GM12878 (cell line): ENCODE results near the gene TSPAN5. TPM values are rescaled to one million over a fixed set of nuclear protein-coding genes. Genes with fewer than 3 reads are reported as not detected.

Experiments used
- ATAC-seq: fragments of 200-7000 bp; cut with Tn5 transposase; 3 replicates; pipeline ENCODE4 v1.9.1; 2020; ENCODE audit warnings: mild to moderate bottlenecking, moderate library complexity
- BruUV-seq: library from RNA; stranded (reverse); fragments of 400-500 nt; replicated peaks from 2 replicates; lab custom pipeline; 2021; lab: Mats Ljungman, UMichigan
- CTCF ChIA-PET: fragments of 300-600 bp; sonication (Branson Sonifier 250); formaldehyde crosslinking; extraction: SDS; loops from one replicate; lab custom pipeline; 2021; ENCODE audit warnings: inconsistent platforms; lab: Yijun Ruan, JAX
- POLR2A ChIA-PET: fragments of 350-600 bp; formaldehyde crosslinking; extraction: SDS; loops from one replicate; lab custom pipeline; 2021; ENCODE audit warnings: inconsistent platforms; lab: Charles Lee
- RAD21 ChIA-PET: fragments of 300-600 bp; sonication (Branson Sonifier 250); formaldehyde crosslinking; loops from one replicate; lab custom pipeline; 2023; ENCODE audit warnings: antibody characterized with exemption; ENCODE audit not compliant: unreplicated experiment; lab: Charles Lee
- SMC1A ChIA-PET: fragments of 300-600 bp; sonication (Branson Sonifier 250); formaldehyde crosslinking; loops from one replicate; lab custom pipeline; 2023; ENCODE audit not compliant: unreplicated experiment, uncharacterized antibody; lab: Charles Lee
- DNase-seq: peaks from one replicate; pipeline ENCODE4 v3.0.0-alpha.2; 2011; ENCODE audit warnings: low read depth, low spot score
- FAIRE-seq: peaks from 3 replicates; lab custom pipeline; 2011; peaks lifted over from hg19 to GRCh38; lab: Jason Lieb, UNC
- H2AFZ ChIP-seq: 2 replicates; pipeline ENCODE4 v1.6.0; 2011; ENCODE audit warnings: low read depth, low read length, control low read depth; ENCODE audit not compliant: control insufficient read depth
- H3K27ac ChIP-seq: 2 replicates; pipeline ENCODE4 v1.5.1; 2011; ENCODE audit warnings: control low read depth; ENCODE audit not compliant: control insufficient read depth, insufficient read depth
- H3K27me3 ChIP-seq, 2 experiments: replicated peaks in 1 of 2; 2 replicates each; pipeline versions ENCODE4 v1.6.0 to v1.6.1; 2011; ENCODE audit warnings: low read length in 1 of 2; ENCODE audit not compliant: control insufficient read depth in 2 of 2, insufficient read depth in 2 of 2
- H3K36me3 ChIP-seq, 2 experiments: 2 replicates each; pipeline ENCODE4 v1.5.1; 2011; ENCODE audit warnings: low read length in 1 of 2; ENCODE audit not compliant: control insufficient read depth in 2 of 2, insufficient read depth in 2 of 2
- H3K4me1 ChIP-seq: 2 replicates; pipeline ENCODE4 v1.6.1; 2011; ENCODE audit warnings: mild to moderate bottlenecking, low read length, moderate library complexity, mixed read lengths; ENCODE audit not compliant: control insufficient read depth, insufficient read depth
- H3K4me2 ChIP-seq: 2 replicates; pipeline ENCODE4 v1.6.0; 2011; ENCODE audit warnings: control low read depth; ENCODE audit not compliant: control insufficient read depth, insufficient read depth
- H3K4me3 ChIP-seq: fragments of 200-600 bp; sonication (generic); 2 replicates; pipeline ENCODE4 v1.5.1; 2016
- H3K79me2 ChIP-seq: 2 replicates; pipeline ENCODE4 v1.6.0; 2011; ENCODE audit warnings: low read length; ENCODE audit not compliant: control insufficient read depth, insufficient read depth
- H3K9ac ChIP-seq: 2 replicates; pipeline ENCODE4 v1.8.0; 2011; ENCODE audit warnings: low read length, control low read depth, mixed read lengths; ENCODE audit not compliant: control insufficient read depth, insufficient read depth
- H3K9me3 ChIP-seq: replicated peaks from 3 replicates; pipeline ENCODE4 v1.5.1; 2011; ENCODE audit warnings: mild to moderate bottlenecking, low read length; ENCODE audit not compliant: control insufficient read depth, insufficient read depth
- H4K20me1 ChIP-seq: 2 replicates; pipeline ENCODE4 v1.6.0; 2011; ENCODE audit not compliant: control insufficient read depth, insufficient read depth
- GATAD2B ChIP-seq: fragments of 450-650 bp; conservative IDR thresholded peaks from 2 replicates; pipeline ENCODE4 v1.6.1; 2017; ENCODE audit warnings: low read depth, mild to moderate bottlenecking, moderate library complexity
- MYB ChIP-seq: fragments of 150-350 bp; IDR thresholded peaks from 2 replicates; pipeline ENCODE4 v1.6.1; 2014; ENCODE audit warnings: mild to moderate bottlenecking, low read depth, low read length, borderline replicate concordance
- NFYB ChIP-seq: IDR thresholded peaks from 2 replicates; pipeline ENCODE4 v1.6.1; 2011; ENCODE audit warnings: low read depth, mild to moderate bottlenecking, low read length, improper control_type of control experiment, moderate library complexity; ENCODE audit not compliant: insufficient read depth
- NR2F1 ChIP-seq: fragments of 450-650 bp; conservative IDR thresholded peaks from 2 replicates; pipeline ENCODE4 v1.6.1; 2017; ENCODE audit warnings: mild to moderate bottlenecking
- SMAD1 ChIP-seq: fragments of 450-650 bp; IDR thresholded peaks from 2 replicates; pipeline ENCODE4 v1.6.1; 2018; ENCODE audit warnings: mild to moderate bottlenecking, low read depth; ENCODE audit not compliant: partially characterized antibody
- SRF ChIP-seq, 2 experiments: IDR thresholded peaks; 2 replicates each; pipeline ENCODE4 v1.6.1; 2011; ENCODE audit warnings: low read depth in 2 of 2, low read length in 2 of 2, mild to moderate bottlenecking in 1 of 2, moderate library complexity in 1 of 2
- TCF3 ChIP-seq: IDR thresholded peaks from 2 replicates; pipeline ENCODE4 v1.6.1; 2012; ENCODE audit warnings: low read depth, mild to moderate bottlenecking, low read length, borderline replicate concordance; ENCODE audit not compliant: insufficient read depth
- ZNF622 ChIP-seq: fragments of 450-650 bp; IDR thresholded peaks from 2 replicates; pipeline ENCODE4 v1.6.1; 2017; ENCODE audit warnings: mild to moderate bottlenecking, inconsistent platforms
- WGBS: methylation state at CpG from one replicate; pipeline ENCODE4 v1.1.6; 2016; ENCODE audit warnings: low lambda C conversion rate; ENCODE audit not compliant: insufficient replicate concordance, insufficient coverage; ENCODE audit errors: missing lambda C conversion rate; 5-methylcytosine and 5-hydroxymethylcytosine counted together
- in situ Hi-C: fragments of 300-500 bp; cut with MboI; formaldehyde crosslinking; loops from 9 replicates; pipeline ENCODE4 v1.14.3; 2018; ENCODE audit warnings: mixed read lengths
- intact Hi-C: fragments of 100-400 bp; cut with micrococcal nuclease; formaldehyde crosslinking; loops from one replicate; pipeline ENCODE4 v1.14.2; 2022; ENCODE audit not compliant: unreplicated experiment
- polyA plus RNA-seq, 11 experiments: library from polyadenylated mRNA; depleted of rRNA in 4 of 11; unstranded in 6 of 11; stranded (reverse) in 5 of 11; fragments of >200 nt; fragmentation: Nextera tagmentation in 4 of 11; fragmentation: Illumina TruSeq in 1 of 11; extraction: Ambion mirVana in 4 of 11; extraction: Trizol in 1 of 11; gene quantifications; 1 replicate in 1 of 11; 2 replicates in 10 of 11; pipeline versions ENCODE4 v1.2.1 to v1.2.3, GENCODE V29; 2011 to 2016; ENCODE audit warnings: inconsistent platforms in 2 of 11, missing spikeins in 2 of 11, low read depth in 1 of 11
- total RNA-seq, 4 experiments: library from RNA; depleted of rRNA in 3 of 4; stranded (reverse); fragments of >200 nt in 3 of 4; fragmentation: Illumina TruSeq in 1 of 4; extraction: Trizol in 1 of 4; gene quantifications; 2 replicates each; pipeline versions ENCODE4 v1.2.1 to v1.2.3, GENCODE V29; 2013 to 2021
- TF ChIP-seq, protein P1 (sequence below): fragments of 450-650 bp; IDR thresholded peaks from 2 replicates; pipeline ENCODE4 v1.6.1; 2016; ENCODE audit warnings: mild to moderate bottlenecking
- TF ChIP-seq, protein P2 (sequence below): fragments of 450-650 bp; IDR thresholded peaks from 2 replicates; pipeline ENCODE4 v1.6.1; 2017; ENCODE audit warnings: mild to moderate bottlenecking, moderate library complexity
- TF ChIP-seq, protein P3 (sequence below): fragments of 450-650 bp; formaldehyde crosslinking; IDR thresholded peaks from 2 replicates; pipeline ENCODE4 v1.5.0; 2022; ENCODE audit warnings: mild to moderate bottlenecking, missing genetic modification characterization
- TF ChIP-seq, protein P4 (sequence below): fragments of 450-650 bp; IDR thresholded peaks from 2 replicates; pipeline ENCODE4 v1.6.1; 2018; ENCODE audit warnings: mild to moderate bottlenecking, low read depth, moderate library complexity; ENCODE audit not compliant: partially characterized antibody

Gene TSPAN5
- total and polyA plus RNA-seq, 10 of the 15 experiments (the other 5 are each of a cell fraction or from before 2014, with no cell fraction given): 0.09 to 8.2 (median 0.27) TPM

- intact Hi-C loops (no loop called here), in situ Hi-C loops (no loop called here)
- DNase-seq (no peak), FAIRE-seq (no peak), ATAC-seq (no peak)
- Histone ChIP-seq H3K4me3 (no peak overlapping the region), H3K27me3 (no peaks in the 10 kb centered on the region), H4K20me1 (no peaks in the 10 kb centered on the region), H3K27ac (no peak overlapping the region), H3K36me3 (no peaks in the 10 kb centered on the region), H3K4me2 (no peak overlapping the region), H3K4me1 (no peaks in the 10 kb centered on the region), H3K9me3 (no peaks in the 10 kb centered on the region), H2AFZ (no peak overlapping the region), H3K79me2 (no peaks in the 10 kb centered on the region), H3K9ac (no peak overlapping the region)
- BruUV-seq: no TSS peak
- ChIA-PET RAD21 (no interaction called here), SMC1A (interaction anchor here (1.0 kb wide), 1 partner anchor 17 kb away, joined by 4 read pairs; no protein-coding TSS in a partner anchor), POLR2A (no interaction called here), CTCF (no interaction called here)
- TF ChIP-seq, protein P1, sequence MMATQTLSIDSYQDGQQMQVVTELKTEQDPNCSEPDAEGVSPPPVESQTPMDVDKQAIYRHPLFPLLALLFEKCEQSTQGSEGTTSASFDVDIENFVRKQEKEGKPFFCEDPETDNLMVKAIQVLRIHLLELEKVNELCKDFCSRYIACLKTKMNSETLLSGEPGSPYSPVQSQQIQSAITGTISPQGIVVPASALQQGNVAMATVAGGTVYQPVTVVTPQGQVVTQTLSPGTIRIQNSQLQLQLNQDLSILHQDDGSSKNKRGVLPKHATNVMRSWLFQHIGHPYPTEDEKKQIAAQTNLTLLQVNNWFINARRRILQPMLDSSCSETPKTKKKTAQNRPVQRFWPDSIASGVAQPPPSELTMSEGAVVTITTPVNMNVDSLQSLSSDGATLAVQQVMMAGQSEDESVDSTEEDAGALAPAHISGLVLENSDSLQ: no peak
- TF ChIP-seq, protein P2, sequence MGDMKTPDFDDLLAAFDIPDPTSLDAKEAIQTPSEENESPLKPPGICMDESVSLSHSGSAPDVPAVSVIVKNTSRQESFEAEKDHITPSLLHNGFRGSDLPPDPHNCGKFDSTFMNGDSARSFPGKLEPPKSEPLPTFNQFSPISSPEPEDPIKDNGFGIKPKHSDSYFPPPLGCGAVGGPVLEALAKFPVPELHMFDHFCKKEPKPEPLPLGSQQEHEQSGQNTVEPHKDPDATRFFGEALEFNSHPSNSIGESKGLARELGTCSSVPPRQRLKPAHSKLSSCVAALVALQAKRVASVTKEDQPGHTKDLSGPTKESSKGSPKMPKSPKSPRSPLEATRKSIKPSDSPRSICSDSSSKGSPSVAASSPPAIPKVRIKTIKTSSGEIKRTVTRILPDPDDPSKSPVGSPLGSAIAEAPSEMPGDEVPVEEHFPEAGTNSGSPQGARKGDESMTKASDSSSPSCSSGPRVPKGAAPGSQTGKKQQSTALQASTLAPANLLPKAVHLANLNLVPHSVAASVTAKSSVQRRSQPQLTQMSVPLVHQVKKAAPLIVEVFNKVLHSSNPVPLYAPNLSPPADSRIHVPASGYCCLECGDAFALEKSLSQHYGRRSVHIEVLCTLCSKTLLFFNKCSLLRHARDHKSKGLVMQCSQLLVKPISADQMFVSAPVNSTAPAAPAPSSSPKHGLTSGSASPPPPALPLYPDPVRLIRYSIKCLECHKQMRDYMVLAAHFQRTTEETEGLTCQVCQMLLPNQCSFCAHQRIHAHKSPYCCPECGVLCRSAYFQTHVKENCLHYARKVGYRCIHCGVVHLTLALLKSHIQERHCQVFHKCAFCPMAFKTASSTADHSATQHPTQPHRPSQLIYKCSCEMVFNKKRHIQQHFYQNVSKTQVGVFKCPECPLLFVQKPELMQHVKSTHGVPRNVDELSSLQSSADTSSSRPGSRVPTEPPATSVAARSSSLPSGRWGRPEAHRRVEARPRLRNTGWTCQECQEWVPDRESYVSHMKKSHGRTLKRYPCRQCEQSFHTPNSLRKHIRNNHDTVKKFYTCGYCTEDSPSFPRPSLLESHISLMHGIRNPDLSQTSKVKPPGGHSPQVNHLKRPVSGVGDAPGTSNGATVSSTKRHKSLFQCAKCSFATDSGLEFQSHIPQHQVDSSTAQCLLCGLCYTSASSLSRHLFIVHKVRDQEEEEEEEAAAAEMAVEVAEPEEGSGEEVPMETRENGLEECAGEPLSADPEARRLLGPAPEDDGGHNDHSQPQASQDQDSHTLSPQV: no peak
- no peak for TF ChIP-seq GATAD2B
- no peak for TF ChIP-seq SRF (IDR thresholded peaks at IDR 0.05; ENCODE audit: low read depth in 2 of 2, low read length in 2 of 2)
- no peak for TF ChIP-seq NR2F1
- TF ChIP-seq, protein P3, sequence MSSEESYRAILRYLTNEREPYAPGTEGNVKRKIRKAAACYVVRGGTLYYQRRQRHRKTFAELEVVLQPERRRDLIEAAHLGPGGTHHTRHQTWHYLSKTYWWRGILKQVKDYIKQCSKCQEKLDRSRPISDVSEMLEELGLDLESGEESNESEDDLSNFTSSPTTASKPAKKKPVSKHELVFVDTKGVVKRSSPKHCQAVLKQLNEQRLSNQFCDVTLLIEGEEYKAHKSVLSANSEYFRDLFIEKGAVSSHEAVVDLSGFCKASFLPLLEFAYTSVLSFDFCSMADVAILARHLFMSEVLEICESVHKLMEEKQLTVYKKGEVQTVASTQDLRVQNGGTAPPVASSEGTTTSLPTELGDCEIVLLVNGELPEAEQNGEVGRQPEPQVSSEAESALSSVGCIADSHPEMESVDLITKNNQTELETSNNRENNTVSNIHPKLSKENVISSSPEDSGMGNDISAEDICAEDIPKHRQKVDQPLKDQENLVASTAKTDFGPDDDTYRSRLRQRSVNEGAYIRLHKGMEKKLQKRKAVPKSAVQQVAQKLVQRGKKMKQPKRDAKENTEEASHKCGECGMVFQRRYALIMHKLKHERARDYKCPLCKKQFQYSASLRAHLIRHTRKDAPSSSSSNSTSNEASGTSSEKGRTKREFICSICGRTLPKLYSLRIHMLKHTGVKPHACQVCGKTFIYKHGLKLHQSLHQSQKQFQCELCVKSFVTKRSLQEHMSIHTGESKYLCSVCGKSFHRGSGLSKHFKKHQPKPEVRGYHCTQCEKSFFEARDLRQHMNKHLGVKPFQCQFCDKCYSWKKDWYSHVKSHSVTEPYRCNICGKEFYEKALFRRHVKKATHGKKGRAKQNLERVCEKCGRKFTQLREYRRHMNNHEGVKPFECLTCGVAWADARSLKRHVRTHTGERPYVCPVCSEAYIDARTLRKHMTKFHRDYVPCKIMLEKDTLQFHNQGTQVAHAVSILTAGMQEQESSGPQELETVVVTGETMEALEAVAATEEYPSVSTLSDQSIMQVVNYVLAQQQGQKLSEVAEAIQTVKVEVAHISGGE: no peak
- TF ChIP-seq ZNF622: no peak
- no peak for TF ChIP-seq SMAD1
- no peak for TF ChIP-seq MYB
- TF ChIP-seq, protein P4, sequence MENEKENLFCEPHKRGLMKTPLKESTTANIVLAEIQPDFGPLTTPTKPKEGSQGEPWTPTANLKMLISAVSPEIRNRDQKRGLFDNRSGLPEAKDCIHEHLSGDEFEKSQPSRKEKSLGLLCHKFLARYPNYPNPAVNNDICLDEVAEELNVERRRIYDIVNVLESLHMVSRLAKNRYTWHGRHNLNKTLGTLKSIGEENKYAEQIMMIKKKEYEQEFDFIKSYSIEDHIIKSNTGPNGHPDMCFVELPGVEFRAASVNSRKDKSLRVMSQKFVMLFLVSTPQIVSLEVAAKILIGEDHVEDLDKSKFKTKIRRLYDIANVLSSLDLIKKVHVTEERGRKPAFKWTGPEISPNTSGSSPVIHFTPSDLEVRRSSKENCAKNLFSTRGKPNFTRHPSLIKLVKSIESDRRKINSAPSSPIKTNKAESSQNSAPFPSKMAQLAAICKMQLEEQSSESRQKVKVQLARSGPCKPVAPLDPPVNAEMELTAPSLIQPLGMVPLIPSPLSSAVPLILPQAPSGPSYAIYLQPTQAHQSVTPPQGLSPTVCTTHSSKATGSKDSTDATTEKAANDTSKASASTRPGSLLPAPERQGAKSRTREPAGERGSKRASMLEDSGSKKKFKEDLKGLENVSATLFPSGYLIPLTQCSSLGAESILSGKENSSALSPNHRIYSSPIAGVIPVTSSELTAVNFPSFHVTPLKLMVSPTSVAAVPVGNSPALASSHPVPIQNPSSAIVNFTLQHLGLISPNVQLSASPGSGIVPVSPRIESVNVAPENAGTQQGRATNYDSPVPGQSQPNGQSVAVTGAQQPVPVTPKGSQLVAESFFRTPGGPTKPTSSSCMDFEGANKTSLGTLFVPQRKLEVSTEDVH: no peak
- no peak for TF ChIP-seq NFYB
- TF ChIP-seq TCF3: no peak
- 61% methylated on average over 9 of the region's 11 CpGs for WGBS
Measured at GRCh38 chr4:98571161-98571786, 87.1 kb downstream of the TSPAN5 start.
